Endodermal cell (in vitro differentiated cells): Measurements from ENCODE around the gene KCND2. TPM values are rescaled to one million over a fixed set of nuclear protein-coding genes. Genes with fewer than 3 reads are reported as not detected.

Experiments used
- DNase-seq: peaks from one replicate; pipeline ENCODE4 v3.0.0-alpha.2; 2017
- H3K27ac ChIP-seq: 2 replicates; pipeline ENCODE4 v1.5.1; 2013; ENCODE audit warnings: mild to moderate bottlenecking, low read depth, low read length, moderate library complexity
- H3K27me3 ChIP-seq: 2 replicates; pipeline ENCODE4 v1.6.1; 2013; ENCODE audit warnings: mild to moderate bottlenecking, low read length, moderate library complexity; ENCODE audit not compliant: insufficient read depth, control insufficient read depth, poor library complexity, severe bottlenecking
- H3K36me3 ChIP-seq: 2 replicates; pipeline ENCODE4 v1.7.0; 2013; ENCODE audit warnings: mild to moderate bottlenecking, low read length, moderate library complexity; ENCODE audit not compliant: control insufficient read depth, insufficient read depth
- H3K4me1 ChIP-seq: one replicate; pipeline ENCODE4 v1.7.0; 2013; ENCODE audit warnings: low read length; ENCODE audit not compliant: control insufficient read depth, insufficient read depth
- H3K4me3 ChIP-seq: 2 replicates; pipeline ENCODE4 v1.5.1; 2013; ENCODE audit warnings: mild to moderate bottlenecking, low read length, moderate library complexity
- H3K9ac ChIP-seq: 2 replicates; pipeline ENCODE4 v1.6.1; 2013; ENCODE audit warnings: mild to moderate bottlenecking, low read length, moderate library complexity; ENCODE audit not compliant: poor library complexity, severe bottlenecking; ENCODE audit errors: extremely low read depth
- H3K9me3 ChIP-seq: 2 replicates; pipeline ENCODE4 v1.6.1; 2013; ENCODE audit warnings: mild to moderate bottlenecking, low read length, moderate library complexity; ENCODE audit not compliant: control insufficient read depth
- H3K27ac Mint-ChIP-seq: 2 replicates; pipeline ENCODE4 v1.8.0; 2020; ENCODE audit warnings: mixed read lengths
- H3K27me3 Mint-ChIP-seq: 2 replicates; pipeline ENCODE4 v1.8.0; 2021; ENCODE audit warnings: mild to moderate bottlenecking, mixed read lengths; ENCODE audit not compliant: insufficient read depth
- H3K36me3 Mint-ChIP-seq: 2 replicates; pipeline ENCODE4 v1.8.0; 2020; ENCODE audit warnings: low read depth, mixed read lengths
- H3K4me1 Mint-ChIP-seq: 2 replicates; pipeline ENCODE4 v1.8.0; 2020; ENCODE audit warnings: mixed read lengths
- H3K4me3 Mint-ChIP-seq: 2 replicates; pipeline ENCODE4 v1.8.0; 2020; ENCODE audit warnings: mild to moderate bottlenecking, moderate library complexity, mixed read lengths
- H3K9me3 Mint-ChIP-seq: 2 replicates; pipeline ENCODE4 v1.8.0; 2020; ENCODE audit warnings: mild to moderate bottlenecking, mixed read lengths
- CTCF ChIP-seq: fragments of 200-600 bp; sonication (generic); conservative IDR thresholded peaks from 2 replicates; pipeline ENCODE4 v1.5.0; 2021; ENCODE audit warnings: antibody characterized with exemption, mild to moderate bottlenecking
- WGBS, 2 experiments: methylation state at CpG; one replicate each; pipeline versions ENCODE4 v1.1.5 to v1.1.7; 2013; ENCODE audit warnings: missing lambda C conversion rate in 2 of 2, mixed read lengths in 1 of 2; ENCODE audit not compliant: insufficient coverage in 1 of 2, insufficient read length in 1 of 2; 5-methylcytosine and 5-hydroxymethylcytosine counted together
- total RNA-seq, 2 donors: library from RNA; stranded (reverse); fragmentation: NEBNext Ultra II Directional in 1 of 2; extraction: Animal tissue kit (Norgen Biotek cat#: 25700) in 1 of 2; gene quantifications; 2 replicates in 1 of 2; 3 replicates in 1 of 2; pipeline ENCODE4 v1.2.1, GENCODE V29; 2021

Gene KCND2
- total RNA-seq, 2 donors from 2014 or later: 0.71 to 4.6 TPM

- WGBS, 2 experiments: 93 to 98% methylated on average over 2 to 3 of the region's 3 CpGs
- Mint-ChIP-seq H3K27ac (no peak overlapping the region), H3K36me3 (no peaks in the 10 kb centered on the region), H3K27me3 (no peaks in the 10 kb centered on the region), H3K4me3 (no peak overlapping the region), H3K9me3 (no peaks in the 10 kb centered on the region), H3K4me1 (peaks cover 11% of the 10 kb centered on the region)
- no peaks in the 10 kb centered on the region for H3K9me3 ChIP-seq
- no peak for DNase-seq
- no peak overlapping the region for H3K9ac ChIP-seq
- H3K27me3 ChIP-seq: no peaks in the 10 kb centered on the region
- no peak overlapping the region for H3K4me3 ChIP-seq
- H3K27ac ChIP-seq: no peak overlapping the region
- TF ChIP-seq CTCF: peak; percentile 32
- H3K36me3 ChIP-seq: no peaks in the 10 kb centered on the region
- no peaks in the 10 kb centered on the region for H3K4me1 ChIP-seq
These were observed 460.2 kb downstream of the KCND2 start for GRCh38 chr7:120733143-120733542.

GRCh38 chr7:120733835-120734234 is 460.9 kb downstream of the KCND2 start:
- 93 to 97% methylated on average over 3 of the region's 3 CpGs for WGBS, 2 experiments

GRCh38 chr7:120735791-120736190 is 462.8 kb downstream of the KCND2 start:
- DNase-seq: no peak
- TF ChIP-seq CTCF: no peak
- no peak overlapping the region for H3K4me3 Mint-ChIP-seq
- Histone ChIP-seq H3K36me3 (no peaks in the 10 kb centered on the region), H3K4me1 (no peaks in the 10 kb centered on the region), H3K9me3 (no peaks in the 10 kb centered on the region), H3K27ac (no peak overlapping the region), H3K4me3 (no peak overlapping the region), H3K9ac (no peak overlapping the region), H3K27me3 (no peaks in the 10 kb centered on the region)
- no peaks in the 10 kb centered on the region for H3K9me3 Mint-ChIP-seq
- H3K27me3 Mint-ChIP-seq: no peaks in the 10 kb centered on the region
- 80% methylated on average over 2 of the region's 2 CpGs; no CpG with 5 or more reads in 1 of the 2 experiments for WGBS, 2 experiments
- H3K4me1 Mint-ChIP-seq: peaks cover 11% of the 10 kb centered on the region
- H3K27ac Mint-ChIP-seq: no peak overlapping the region
- H3K36me3 Mint-ChIP-seq: no peaks in the 10 kb centered on the region

More at GRCh38 chr7:120733835-120734234, 460.9 kb downstream of the KCND2 start:
- Mint-ChIP-seq H3K9me3 (no peaks in the 10 kb centered on the region), H3K27me3 (no peaks in the 10 kb centered on the region), H3K4me3 (no peak overlapping the region), H3K27ac (no peak overlapping the region), H3K36me3 (no peaks in the 10 kb centered on the region), H3K4me1 (peaks cover 14% of the 10 kb centered on the region)
- Histone ChIP-seq H3K4me1 (no peaks in the 10 kb centered on the region), H3K27me3 (no peaks in the 10 kb centered on the region), H3K9me3 (no peaks in the 10 kb centered on the region), H3K36me3 (no peaks in the 10 kb centered on the region), H3K9ac (no peak overlapping the region), H3K27ac (no peak overlapping the region), H3K4me3 (no peak overlapping the region)
- DNase-seq: no peak
- no peak for TF ChIP-seq CTCF
